HepG2 (cell line): ENCODE data around the gene CHTF8. TPM values are rescaled to one million over a fixed set of nuclear protein-coding genes. Genes with fewer than 3 reads are reported as not detected.

ENCODE experiments used
- CEBPB ChIP-seq: IDR thresholded peaks from 2 replicates; pipeline ENCODE4 v1.6.1; 2011; ENCODE audit warnings: low read depth, low read length, improper control_type of control experiment, borderline replicate concordance
- CHCHD3 ChIP-seq: sonication (generic); formaldehyde crosslinking; IDR thresholded peaks from 2 replicates; pipeline ENCODE4 v1.8.0; 2022; ENCODE audit warnings: mild to moderate bottlenecking, missing genetic modification reagents, moderate library complexity
- ETV5 ChIP-seq: IDR thresholded peaks from 2 replicates; pipeline ENCODE4 v1.6.1; 2018; ENCODE audit warnings: missing biosample characterization, missing genetic modification reagents, inconsistent platforms, borderline replicate concordance
- HNF4A ChIP-seq: sonication (generic); formaldehyde crosslinking; IDR thresholded peaks from 2 replicates; pipeline ENCODE4 v1.4.0; 2020; ENCODE audit warnings: missing genetic modification reagents
- HOXD1 ChIP-seq: sonication (generic); formaldehyde crosslinking; IDR thresholded peaks from 2 replicates; pipeline ENCODE4 v1.5.0; 2020; ENCODE audit warnings: missing genetic modification reagents
- NFRKB ChIP-seq: fragments of 450-650 bp; IDR thresholded peaks from 2 replicates; pipeline ENCODE4 v1.6.1; 2017
- SNAI1 ChIP-seq: sonication (generic); formaldehyde crosslinking; IDR thresholded peaks from 2 replicates; pipeline ENCODE4 v1.5.0; 2020; ENCODE audit warnings: mild to moderate bottlenecking, missing genetic modification reagents, borderline replicate concordance
- SOX13 ChIP-seq, 3 experiments: fragments of 450-650 bp in 1 of 3; sonication (generic) in 1 of 3; formaldehyde crosslinking in 1 of 3; IDR thresholded peaks in 2 of 3; conservative IDR thresholded peaks in 1 of 3; 2 replicates each; pipeline versions ENCODE4 v1.5.0 to v1.6.1; 2016 to 2020; ENCODE audit warnings: antibody characterized with exemption in 1 of 3, mild to moderate bottlenecking in 1 of 3, missing compliant biosample characterization in 1 of 3, missing genetic modification reagents in 1 of 3, moderate library complexity in 1 of 3
- SP5 ChIP-seq: IDR thresholded peaks from 2 replicates; pipeline ENCODE4 v1.6.1; 2016; ENCODE audit warnings: low read depth, borderline replicate concordance
- ZEB1 ChIP-seq: IDR thresholded peaks from 2 replicates; pipeline ENCODE4 v1.6.1; 2012; ENCODE audit warnings: mild to moderate bottlenecking, low read depth, inconsistent platforms; ENCODE audit not compliant: insufficient replicate concordance
- ZNF230 ChIP-seq: sonication (generic); formaldehyde crosslinking; IDR thresholded peaks from 2 replicates; pipeline ENCODE4 v1.4.0; 2020; ENCODE audit warnings: mild to moderate bottlenecking, missing genetic modification reagents
- polyA plus RNA-seq, 8 experiments: library from polyadenylated mRNA; depleted of rRNA in 3 of 8; stranded (reverse) in 7 of 8; unstranded in 1 of 8; fragments of >200 nt; fragmentation: Illumina TruSeq in 4 of 8; extraction: Trizol in 4 of 8; gene quantifications; 2 replicates each; pipeline versions ENCODE4 v1.2.1 to v1.2.3, GENCODE V29; 2011 to 2016; ENCODE audit warnings: low read depth in 4 of 8, missing spikeins in 1 of 8, mixed read lengths in 1 of 8; ENCODE audit not compliant: insufficient read depth in 1 of 8
- total RNA-seq, 5 experiments: library from RNA; depleted of rRNA; stranded (reverse); fragments of >200 nt; fragmentation: Illumina TruSeq; extraction: Trizol; gene quantifications; 2 replicates each; pipeline ENCODE4 v1.2.3, GENCODE V29; 2016; ENCODE audit warnings: low read depth in 1 of 5
- TF ChIP-seq, protein P1 (sequence below): sonication (generic); formaldehyde crosslinking; IDR thresholded peaks from 2 replicates; pipeline ENCODE4 v1.5.0; 2020; ENCODE audit warnings: mild to moderate bottlenecking, missing genetic modification reagents
- TF ChIP-seq, protein P2 (sequence below): sonication (generic); formaldehyde crosslinking; IDR thresholded peaks from 2 replicates; pipeline ENCODE4 v1.4.0; 2020; ENCODE audit warnings: missing genetic modification reagents, borderline replicate concordance
- TF ChIP-seq, protein P3 (sequence below): IDR thresholded peaks from 2 replicates; pipeline ENCODE4 v1.6.1; 2012; ENCODE audit warnings: low read depth, low read length, improper control_type of control experiment
- TF ChIP-seq, protein P4 (sequence below): sonication (generic); formaldehyde crosslinking; IDR thresholded peaks from 2 replicates; pipeline ENCODE4 v1.5.1; 2020; ENCODE audit warnings: mild to moderate bottlenecking, missing genetic modification reagents, moderate library complexity
- TF ChIP-seq, protein P5 (sequence below): IDR thresholded peaks from 2 replicates; pipeline ENCODE4 v1.6.1; 2016; ENCODE audit warnings: mild to moderate bottlenecking

The CHTF8 gene
- total and polyA plus RNA-seq, 2 of the 13 experiments (the other 11 are each of a cell fraction or from before 2014, with no cell fraction given): 37.2 to 67.5 TPM

DNA sequence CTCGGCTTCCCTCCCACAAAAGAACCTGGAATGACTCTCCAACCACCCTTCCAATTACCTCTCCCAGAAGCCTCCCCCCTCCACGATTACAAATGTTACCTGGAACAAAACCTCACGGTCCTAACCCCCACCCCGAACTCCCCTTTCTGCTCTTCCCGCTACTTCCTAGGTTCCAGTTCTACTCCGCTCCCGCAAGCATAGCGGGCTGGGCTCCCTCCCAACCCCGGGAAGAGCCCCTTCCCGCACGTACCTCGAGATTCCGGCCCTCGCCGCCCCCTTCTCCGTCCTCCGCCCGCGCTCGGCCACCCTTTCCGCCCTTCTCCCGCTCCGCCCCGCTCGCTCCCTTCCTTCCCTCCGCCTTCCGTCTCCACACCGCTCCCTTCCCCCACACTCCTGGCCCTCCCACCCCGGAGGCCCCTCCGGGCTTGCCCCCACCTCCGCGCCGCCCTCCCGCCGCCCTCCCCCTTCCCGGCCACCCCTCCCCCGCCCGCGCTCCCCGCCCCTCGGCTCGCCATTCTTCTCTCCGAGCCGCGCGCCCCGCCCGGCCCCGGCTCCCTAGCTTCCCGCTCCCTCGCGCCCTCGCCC lies 457 bp downstream of the CHTF8 start (continued):
- TF ChIP-seq, protein P1, sequence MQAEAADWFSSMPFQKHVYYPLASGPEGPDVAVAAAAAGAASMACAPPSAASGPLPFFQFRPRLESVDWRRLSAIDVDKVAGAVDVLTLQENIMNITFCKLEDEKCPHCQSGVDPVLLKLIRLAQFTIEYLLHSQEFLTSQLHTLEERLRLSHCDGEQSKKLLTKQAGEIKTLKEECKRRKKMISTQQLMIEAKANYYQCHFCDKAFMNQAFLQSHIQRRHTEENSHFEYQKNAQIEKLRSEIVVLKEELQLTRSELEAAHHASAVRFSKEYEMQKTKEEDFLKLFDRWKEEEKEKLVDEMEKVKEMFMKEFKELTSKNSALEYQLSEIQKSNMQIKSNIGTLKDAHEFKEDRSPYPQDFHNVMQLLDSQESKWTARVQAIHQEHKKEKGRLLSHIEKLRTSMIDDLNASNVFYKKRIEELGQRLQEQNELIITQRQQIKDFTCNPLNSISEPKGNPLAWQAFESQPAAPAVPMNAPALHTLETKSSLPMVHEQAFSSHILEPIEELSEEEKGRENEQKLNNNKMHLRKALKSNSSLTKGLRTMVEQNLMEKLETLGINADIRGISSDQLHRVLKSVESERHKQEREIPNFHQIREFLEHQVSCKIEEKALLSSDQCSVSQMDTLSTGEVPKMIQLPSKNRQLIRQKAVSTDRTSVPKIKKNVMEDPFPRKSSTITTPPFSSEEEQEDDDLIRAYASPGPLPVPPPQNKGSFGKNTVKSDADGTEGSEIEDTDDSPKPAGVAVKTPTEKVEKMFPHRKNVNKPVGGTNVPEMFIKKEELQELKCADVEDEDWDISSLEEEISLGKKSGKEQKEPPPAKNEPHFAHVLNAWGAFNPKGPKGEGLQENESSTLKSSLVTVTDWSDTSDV (CRISPR knock-in tag): no peak
- TF ChIP-seq, protein P2, sequence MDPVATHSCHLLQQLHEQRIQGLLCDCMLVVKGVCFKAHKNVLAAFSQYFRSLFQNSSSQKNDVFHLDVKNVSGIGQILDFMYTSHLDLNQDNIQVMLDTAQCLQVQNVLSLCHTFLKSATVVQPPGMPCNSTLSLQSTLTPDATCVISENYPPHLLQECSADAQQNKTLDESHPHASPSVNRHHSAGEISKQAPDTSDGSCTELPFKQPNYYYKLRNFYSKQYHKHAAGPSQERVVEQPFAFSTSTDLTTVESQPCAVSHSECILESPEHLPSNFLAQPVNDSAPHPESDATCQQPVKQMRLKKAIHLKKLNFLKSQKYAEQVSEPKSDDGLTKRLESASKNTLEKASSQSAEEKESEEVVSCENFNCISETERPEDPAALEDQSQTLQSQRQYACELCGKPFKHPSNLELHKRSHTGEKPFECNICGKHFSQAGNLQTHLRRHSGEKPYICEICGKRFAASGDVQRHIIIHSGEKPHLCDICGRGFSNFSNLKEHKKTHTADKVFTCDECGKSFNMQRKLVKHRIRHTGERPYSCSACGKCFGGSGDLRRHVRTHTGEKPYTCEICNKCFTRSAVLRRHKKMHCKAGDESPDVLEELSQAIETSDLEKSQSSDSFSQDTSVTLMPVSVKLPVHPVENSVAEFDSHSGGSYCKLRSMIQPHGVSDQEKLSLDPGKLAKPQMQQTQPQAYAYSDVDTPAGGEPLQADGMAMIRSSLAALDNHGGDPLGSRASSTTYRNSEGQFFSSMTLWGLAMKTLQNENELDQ: no peak
- peak; percentile 61 for TF ChIP-seq ETV5 (CRISPR knock-in tag)
- no peak for TF ChIP-seq ZEB1
- no peak for TF ChIP-seq CEBPB
- TF ChIP-seq SP5 (CRISPR knock-in tag): peak; percentile 89
- TF ChIP-seq, protein P3, sequence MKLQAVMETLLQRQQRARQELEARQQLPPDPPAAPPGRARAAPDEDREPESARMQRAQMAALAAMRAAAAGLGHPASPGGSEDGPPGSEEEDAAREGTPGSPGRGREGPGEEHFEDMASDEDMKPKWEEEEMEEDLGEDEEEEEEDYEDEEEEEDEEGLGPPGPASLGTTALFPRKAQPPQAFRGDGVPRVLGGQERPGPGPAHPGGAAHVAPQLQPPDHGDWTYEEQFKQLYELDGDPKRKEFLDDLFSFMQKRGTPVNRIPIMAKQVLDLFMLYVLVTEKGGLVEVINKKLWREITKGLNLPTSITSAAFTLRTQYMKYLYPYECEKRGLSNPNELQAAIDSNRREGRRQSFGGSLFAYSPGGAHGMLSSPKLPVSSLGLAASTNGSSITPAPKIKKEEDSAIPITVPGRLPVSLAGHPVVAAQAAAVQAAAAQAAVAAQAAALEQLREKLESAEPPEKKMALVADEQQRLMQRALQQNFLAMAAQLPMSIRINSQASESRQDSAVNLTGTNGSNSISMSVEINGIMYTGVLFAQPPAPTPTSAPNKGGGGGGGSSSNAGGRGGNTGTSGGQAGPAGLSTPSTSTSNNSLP: no peak
- peak; percentile 7; the same call in 1 of the 2 replicates for TF ChIP-seq SOX13 (IDR thresholded peaks at IDR 0.05)
- peak in 1 of 2 experiments; percentile 31; a peak in 1 of 4 replicates for TF ChIP-seq SOX13 (CRISPR knock-in tag; conservative IDR thresholded peaks at IDR 0.05 in 1 of 2, IDR thresholded peaks at IDR 0.05 in 1 of 2)
- no peak for TF ChIP-seq HOXD1 (CRISPR knock-in tag)
- TF ChIP-seq SNAI1 (CRISPR knock-in tag): no peak
- TF ChIP-seq, protein P4, sequence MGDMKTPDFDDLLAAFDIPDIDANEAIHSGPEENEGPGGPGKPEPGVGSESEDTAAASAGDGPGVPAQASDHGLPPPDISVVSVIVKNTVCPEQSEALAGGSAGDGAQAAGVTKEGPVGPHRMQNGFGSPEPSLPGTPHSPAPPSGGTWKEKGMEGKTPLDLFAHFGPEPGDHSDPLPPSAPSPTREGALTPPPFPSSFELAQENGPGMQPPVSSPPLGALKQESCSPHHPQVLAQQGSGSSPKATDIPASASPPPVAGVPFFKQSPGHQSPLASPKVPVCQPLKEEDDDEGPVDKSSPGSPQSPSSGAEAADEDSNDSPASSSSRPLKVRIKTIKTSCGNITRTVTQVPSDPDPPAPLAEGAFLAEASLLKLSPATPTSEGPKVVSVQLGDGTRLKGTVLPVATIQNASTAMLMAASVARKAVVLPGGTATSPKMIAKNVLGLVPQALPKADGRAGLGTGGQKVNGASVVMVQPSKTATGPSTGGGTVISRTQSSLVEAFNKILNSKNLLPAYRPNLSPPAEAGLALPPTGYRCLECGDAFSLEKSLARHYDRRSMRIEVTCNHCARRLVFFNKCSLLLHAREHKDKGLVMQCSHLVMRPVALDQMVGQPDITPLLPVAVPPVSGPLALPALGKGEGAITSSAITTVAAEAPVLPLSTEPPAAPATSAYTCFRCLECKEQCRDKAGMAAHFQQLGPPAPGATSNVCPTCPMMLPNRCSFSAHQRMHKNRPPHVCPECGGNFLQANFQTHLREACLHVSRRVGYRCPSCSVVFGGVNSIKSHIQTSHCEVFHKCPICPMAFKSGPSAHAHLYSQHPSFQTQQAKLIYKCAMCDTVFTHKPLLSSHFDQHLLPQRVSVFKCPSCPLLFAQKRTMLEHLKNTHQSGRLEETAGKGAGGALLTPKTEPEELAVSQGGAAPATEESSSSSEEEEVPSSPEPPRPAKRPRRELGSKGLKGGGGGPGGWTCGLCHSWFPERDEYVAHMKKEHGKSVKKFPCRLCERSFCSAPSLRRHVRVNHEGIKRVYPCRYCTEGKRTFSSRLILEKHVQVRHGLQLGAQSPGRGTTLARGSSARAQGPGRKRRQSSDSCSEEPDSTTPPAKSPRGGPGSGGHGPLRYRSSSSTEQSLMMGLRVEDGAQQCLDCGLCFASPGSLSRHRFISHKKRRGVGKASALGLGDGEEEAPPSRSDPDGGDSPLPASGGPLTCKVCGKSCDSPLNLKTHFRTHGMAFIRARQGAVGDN (CRISPR knock-in tag): peak; percentile 65
- no peak for TF ChIP-seq NFRKB
- no peak for TF ChIP-seq CHCHD3
- TF ChIP-seq HNF4A (CRISPR knock-in tag): no peak
- 0 out of 2 replicates have a peak, but pooled peaks have one; percentile 2 for TF ChIP-seq ZNF230
- TF ChIP-seq, protein P5, sequence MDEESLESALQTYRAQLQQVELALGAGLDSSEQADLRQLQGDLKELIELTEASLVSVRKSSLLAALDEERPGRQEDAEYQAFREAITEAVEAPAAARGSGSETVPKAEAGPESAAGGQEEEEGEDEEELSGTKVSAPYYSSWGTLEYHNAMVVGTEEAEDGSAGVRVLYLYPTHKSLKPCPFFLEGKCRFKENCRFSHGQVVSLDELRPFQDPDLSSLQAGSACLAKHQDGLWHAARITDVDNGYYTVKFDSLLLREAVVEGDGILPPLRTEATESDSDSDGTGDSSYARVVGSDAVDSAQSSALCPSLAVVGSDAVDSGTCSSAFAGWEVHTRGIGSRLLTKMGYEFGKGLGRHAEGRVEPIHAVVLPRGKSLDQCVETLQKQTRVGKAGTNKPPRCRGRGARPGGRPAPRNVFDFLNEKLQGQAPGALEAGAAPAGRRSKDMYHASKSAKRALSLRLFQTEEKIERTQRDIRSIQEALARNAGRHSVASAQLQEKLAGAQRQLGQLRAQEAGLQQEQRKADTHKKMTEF (CRISPR knock-in tag): no peak
